NCI-H2081 treated with DMSO at 0.1 percent for 48 hours (cell line): Measurements from ENCODE around the gene PLD6.
"Not testable (repeated sequence)": the region's sequence is repeated elsewhere in the genome, so short reads cannot be mapped to it uniquely, and the experiment has no call there.

Experiments
- DNase-seq: peaks from one replicate; lab custom pipeline; 2025; lab: John Stamatoyannopoulos, UW

Gene PLD6

DNA sequence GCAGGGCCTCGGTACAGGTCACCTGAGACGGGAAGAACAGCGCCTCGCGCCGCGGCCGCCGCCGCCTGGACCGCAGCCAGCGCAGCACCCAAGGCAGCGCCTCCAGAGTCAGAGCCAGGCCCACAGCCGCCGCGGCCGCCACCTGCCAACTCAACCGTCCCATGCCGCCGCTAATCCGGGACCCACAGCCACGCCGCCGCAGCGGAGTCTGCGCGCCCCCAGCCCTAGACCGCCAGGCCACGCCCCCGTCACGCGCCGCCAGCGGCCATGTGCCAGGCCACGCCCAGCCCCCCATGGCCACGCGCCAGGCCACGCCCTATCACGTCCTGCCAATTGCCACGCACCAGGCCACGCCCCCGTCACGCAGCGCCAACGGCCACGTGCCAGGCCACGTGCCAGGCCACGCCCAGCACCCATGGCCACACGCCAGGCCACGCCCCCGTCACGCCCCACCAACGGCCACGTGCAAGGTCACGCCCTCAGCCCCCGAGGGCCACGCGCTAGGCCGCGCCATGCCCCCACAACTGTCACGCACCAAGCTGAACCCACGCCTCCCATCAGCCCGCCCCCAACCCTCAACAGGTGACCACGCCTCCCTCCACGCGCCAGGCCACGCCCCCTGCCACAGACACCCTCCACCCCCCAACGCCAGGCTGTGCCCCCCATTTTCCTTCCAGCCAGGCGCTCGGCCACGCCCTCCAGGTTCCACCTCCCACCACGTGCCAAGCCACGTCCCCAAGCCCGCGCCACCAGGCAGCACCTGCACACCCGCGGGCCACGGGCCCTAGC, at the start of gene PLD6:
Gene PLD6, minus strand, starts transcription at position 210 of the 789 bp plus-strand sequence. Its CDS starts 47 bp downstream, at position 163.
- DNase-seq: no peak

DNA sequence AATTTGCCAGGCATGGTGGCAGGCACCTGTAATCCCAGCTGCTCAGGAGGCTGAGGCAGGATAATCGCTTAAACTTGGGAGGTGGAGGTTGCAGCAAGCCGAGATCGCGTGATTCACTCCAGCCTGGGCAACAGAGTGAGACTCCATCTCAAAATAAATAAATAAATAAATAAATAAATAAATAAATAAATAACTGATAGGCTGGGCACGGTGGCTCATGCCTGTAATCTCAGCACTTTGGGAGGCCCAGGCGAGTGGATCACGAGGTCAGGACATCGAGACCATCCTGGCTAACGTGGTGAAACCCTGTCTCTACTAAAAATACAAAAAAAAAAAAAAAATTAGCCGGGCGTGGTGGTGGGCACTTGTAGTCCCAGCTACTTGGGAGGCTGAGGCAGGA, 49.6 kb upstream of the PLD6 start:
- DNase-seq: not testable (repeated sequence)

GRCh38 chr17:17254036-17254435, 47.9 kb upstream of the PLD6 start:
- no peak for DNase-seq

DNA sequence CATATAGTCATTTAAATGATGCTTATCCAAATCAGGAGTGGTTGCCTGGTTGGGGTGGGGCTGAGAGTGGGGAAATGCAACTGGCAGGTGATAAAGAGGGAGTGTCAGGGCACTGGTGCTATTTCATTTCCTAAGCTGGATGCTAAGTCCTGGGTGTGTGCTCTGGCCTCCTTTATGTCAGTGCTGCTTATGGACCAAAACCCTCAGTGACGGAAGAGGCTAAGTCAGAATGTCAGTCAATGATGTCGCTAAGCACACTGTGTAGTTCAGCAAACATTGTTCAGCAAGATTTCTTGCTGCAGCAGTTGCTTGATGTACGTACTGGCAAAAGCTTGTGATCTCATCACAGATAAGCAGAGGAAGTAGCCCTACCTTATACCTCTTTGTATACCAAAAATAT, 47.3 kb upstream of the PLD6 start:
- no peak for DNase-seq

DNA sequence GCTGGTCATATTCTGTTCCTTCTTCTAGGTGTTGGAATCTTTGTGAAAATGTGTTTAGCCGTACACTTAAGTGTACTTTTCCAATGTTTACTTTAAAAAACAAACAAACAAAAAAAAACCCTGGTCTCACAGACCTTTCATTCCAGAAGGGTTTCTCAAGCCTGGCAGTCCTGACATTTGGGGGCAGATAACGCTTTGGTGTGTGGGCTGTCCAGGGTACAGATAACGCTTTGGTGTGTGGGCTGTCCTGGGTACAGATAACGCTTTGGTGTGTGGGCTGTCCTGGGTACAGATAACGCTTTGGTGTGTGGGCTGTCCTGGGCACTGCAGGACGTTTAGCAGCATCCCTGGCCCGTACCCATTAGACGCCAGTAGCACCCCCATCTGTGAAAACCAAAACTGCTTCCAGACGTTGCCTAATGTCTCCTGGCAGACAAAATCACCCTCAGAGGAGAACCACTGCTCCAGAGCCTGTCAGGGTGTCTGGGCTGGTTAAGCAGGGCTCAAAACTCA, 46.1 kb upstream of the PLD6 start:
- DNase-seq: no peak

DNA sequence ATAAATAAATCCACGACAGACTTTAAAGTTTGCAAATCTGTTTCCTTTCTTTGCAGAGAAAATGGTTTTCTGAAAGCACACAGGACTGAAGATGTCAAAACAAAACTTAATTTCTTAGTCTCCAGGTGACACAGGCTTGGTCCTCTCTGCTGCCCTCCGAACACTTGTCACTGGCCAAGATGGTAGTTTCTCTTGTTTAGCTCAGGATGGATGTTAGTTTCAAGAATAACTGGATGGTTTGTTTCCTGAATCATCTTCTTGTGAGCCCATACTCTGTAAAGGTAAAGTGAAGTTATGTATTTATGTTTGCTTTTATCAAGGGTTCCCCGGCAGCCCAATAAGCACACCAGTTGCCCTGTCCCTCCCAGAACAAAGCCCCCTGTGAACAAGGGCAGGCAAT, 40.7 kb upstream of the PLD6 start:
- DNase-seq: no peak

- DNase-seq: no peak
Observed at GRCh38 chr17:17243163-17243562, 37.0 kb upstream of the PLD6 start.

- DNase-seq: no peak
Observed at GRCh38 chr17:17242246-17242645, 36.1 kb upstream of the PLD6 start.

DNA sequence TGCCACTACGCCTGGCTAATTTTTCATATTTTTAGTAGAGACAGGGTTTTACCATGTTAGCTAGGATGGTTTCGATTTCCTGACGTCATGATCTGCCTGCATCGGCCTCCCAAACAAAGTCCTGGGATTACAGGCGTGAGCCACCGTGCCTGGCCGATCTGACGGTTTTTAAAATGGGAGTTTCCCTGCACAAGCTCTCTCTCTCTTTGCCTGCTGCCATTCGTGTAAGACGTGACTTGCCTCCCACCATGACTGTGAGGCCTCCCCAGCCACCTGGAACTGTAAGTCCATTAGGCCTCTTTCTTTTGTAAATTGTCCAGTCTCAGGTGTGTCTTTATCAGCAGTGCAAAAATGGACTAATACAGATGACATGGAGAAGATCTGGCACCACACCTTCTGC, 35.5 kb upstream of the PLD6 start:
- DNase-seq: no peak

GRCh38 chr17:17239832-17240231, 33.7 kb upstream of the PLD6 start:
- no peak for DNase-seq

DNA sequence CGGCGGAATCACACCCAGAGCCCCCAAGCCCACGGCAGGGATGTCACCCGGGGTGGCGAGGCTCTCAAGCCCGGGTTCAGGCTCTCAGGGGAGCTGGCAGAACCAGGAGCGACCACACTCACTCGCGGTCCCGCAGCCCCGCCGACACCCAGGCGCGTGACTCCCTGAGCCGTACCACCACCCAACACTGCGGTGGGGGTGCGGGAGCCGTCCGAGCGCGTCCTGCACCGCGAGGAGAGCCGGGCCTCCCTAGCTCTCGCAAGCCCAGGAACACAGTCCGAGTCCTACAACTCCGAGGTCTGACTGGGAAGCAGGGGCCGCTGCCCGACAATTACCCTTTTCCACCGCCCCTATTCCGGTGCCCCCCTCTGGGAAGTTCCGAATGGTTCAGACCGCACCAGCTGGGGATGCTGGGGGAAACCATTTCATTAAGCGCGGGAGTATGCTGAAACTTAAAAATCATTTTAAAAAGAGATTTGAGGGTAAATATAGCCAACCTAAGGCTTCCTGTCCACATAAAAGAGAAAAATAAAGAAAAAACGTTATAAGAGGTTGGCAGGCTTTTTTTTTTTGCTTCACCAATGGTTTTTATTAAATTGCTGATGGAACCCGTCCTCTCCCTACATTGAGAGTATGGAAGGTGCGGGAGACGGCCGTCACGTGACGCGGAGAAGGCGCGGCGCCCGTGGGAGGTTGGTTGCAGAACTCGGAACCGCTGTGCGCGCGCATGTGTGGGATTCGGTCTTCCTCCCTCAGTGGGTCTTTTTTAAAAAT, 31.1 kb upstream of the PLD6 start, which contains the start of gene FLCN:
Gene FLCN, minus strand, starts transcription at position 143 of the 774 bp plus-strand sequence. CDS start 9,031 bp downstream, outside the sequence.
- DNase-seq: peak; percentile 43

DNA sequence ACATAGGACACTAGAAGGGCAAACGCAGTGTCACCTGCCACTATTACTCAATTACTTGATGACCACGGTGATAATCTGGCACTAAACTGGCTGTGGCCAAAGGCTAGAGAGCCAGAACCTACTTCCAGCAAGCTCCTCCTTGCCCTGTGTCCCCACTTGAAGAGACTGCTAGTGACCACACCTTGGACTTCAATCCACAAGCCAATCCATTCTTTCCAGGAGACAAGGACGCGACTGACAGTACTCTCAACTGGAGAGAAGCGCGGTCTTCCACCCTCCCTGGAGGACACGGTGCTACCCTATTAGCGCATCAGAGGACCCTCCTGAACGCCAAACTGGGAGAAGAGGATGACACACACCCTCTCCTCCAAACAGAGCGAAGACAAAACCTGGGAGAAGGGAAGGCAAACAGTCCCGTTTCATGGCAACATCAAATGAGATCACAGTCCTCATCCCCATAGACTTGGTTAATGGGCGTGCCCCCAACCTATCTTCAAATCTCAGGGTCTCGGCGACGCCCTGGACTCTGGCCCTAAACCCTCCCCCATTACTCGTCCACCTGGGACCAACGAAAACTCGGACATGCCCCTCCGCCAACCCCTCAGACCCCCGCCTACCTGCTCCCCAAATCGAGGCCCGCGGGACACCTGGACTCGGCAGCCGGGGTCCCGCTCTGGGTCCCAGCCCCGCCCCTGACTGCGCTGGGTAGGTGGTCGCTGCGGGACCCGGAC, 30.3 kb upstream of the PLD6 start:
- no peak for DNase-seq

DNA sequence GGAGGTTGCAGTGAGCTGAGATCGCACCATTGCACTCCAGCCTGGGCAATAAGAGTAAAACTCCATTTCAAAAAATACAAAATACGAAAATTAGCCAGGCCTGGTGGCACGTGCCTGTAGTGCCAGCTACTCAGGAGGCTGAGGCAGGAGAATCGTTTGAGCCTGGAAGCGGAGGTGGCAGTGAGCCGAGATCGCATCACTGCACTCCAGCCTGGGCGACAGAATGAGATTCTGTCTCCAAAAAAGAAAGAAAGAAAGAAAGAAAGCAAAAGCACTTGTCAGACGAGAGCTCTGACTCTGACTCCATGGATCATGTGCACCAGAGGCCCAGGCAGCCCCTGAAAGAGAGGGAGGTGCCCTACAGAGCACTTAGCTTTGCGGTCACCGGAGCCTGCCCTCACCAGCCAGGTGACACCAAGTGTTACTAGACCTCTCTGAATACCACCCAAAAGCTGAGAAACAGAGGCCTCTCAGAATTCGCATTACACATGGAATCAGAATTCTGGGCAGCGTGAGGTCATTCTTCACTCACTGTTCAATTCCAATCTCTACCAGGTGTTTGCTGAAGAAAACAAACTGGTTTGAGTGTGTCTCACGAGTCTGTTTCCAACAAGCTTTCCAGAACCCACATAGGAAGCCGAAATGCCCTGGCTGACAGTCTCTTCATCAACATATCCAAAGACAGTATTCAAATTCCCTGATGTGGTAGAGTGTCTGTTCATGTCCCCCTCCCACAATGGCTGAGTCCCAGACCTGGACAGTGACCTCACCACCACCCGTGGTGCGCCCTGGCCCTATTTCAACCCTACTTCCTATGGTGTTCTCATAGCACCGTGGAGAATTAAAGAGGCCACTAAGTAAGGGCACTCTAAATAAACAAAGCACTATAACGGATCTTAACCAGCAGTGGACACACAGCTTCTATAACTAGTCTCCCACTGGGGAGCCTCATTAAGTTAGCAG, 29.4 kb upstream of the PLD6 start:
- DNase-seq: no peak

- DNase-seq: no peak
Observed at GRCh38 chr17:17232303-17232621, 26.1 kb upstream of the PLD6 start.

- DNase-seq: no peak
Observed at GRCh38 chr17:17231621-17232302, 25.6 kb upstream of the PLD6 start.

DNA sequence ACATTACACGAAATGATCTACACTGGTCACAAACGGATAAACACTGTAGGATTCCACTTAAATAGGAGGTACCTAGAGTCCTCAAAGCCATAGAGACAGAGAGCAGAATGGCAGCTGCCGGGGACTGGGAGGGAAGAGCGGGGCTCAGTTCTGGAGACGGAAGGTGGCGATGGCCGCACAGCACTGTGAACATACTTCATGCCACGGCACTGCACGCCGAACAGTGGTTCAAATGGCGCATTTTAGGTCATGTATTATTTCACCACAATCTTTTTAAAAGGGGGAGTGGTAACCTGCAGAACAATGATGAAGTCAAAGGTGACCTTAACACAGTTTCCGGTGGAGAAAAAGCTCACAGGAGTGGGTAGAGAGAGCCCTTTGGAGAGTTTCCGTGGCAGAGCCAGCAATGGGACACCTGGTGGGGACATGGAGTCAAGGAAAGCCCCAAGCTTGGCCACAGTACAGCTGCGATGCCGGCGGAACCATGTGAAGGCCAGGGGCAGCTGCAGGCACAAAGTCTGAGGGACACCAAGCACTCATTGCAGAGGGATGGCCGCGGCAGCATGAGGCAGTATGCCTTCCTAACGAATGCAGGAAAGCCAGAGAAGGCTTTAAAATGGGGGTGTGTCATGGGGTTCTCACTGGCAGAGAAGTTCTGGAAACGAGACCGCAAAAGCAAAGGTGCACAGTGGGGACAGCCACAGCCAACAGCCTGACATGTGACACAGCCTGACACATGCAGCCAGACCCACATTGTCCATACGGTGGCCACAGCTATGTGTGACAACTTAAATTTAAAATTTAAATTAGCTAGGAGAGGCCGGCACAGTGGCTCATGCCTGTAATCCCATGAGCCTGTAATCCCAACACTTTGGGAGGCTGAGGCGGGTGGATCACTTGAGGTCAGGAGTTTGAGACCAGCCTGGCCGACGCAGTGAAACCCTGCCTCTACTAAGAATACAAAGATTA, 23.6 kb upstream of the PLD6 start:
- no peak for DNase-seq

DNA sequence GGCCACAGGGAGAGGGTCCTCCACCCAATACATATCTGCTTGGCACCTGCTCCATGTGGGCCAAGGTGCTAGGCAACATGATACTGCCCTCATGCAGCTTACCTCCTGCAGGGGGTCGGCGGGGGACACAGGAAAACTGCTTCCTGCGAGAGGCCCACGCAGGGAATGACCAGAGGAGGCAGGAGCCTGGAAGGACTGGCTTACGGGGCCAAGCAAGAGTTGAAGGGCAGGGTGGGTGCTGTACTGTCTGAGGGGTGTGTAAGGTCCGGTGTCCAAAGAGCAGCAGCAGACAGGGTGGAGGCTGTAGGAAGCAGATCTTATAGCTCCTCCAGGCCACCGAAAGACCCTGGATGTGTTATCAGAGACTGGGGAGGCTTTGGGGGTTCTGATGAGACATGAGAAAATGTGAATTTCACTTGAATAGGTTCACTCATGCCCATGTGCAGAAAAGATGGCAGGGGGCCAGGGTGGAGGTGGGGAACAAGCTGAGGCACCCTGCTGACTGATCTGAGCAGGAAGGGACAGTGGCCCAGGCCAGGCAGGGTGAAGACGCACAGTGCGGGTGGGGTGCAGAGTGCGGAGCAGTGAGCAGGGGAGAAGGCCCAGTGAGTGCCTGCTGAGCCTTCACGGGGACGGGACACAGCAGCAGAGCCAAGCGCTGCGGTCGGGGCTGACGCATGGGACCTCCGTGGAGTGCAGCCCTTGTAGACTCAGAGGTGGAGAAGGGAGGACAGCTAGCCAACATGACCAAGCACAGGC, 22.6 kb upstream of the PLD6 start:
- no peak for DNase-seq

DNA sequence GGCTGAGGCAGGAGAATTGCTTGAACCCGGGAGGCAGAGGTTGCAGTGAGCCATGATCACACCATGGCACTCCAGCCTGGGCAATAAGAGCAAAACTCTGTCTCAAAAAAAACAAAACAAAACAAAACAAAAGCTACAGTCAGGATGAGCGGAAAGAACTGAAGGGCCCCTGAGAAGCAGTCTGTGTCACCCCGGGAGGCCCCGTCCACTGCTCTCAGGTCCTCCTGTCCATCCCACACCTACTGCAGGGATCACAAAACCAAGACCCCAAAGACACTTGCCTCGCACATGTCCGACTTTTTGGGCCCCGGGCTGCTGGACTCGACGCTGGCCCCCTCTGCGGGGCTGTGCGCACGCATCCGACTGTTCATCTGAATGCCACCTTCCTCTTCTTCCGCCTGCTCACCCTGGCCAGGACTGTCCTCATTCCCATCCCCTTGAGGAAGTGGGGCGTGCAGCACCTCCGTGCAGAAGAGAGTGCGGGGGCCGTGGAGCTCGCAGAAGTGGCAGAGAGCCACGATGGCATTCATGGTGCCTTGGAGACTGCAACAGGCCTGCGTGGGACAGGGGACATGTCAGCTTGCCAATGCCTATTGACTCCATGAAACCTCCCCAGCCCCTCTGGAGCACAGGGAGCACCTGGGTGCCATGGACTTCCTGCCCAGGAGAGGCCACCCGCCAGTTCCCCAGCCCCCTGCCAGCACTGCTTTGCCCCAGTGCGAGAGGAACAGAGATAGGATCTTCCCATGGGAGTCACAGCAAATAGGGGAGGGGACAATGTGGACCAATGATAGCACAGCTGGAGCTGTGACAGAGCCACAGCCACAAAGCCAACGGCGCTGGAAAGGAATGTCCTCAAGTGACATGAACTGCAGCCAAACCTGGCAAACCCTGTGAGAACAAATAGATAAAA, 21.7 kb upstream of the PLD6 start:
- DNase-seq: no peak
